Suprapubic skin (tissue), 4 donors: ENCODE measurements around the gene ARHGAP20.

ENCODE experiments used
- EP300 ChIP-seq: sonication (generic); formaldehyde crosslinking; IDR thresholded peaks from one replicate; pipeline ENCODE4 v1.6.1; 2017; ENCODE audit warnings: antibody characterized with exemption
- POLR2AphosphoS5 ChIP-seq, 3 donors: sonication (generic); formaldehyde crosslinking; IDR thresholded peaks; one replicate each; pipeline ENCODE4 v1.6.1; 2017; ENCODE audit warnings: antibody characterized with exemption in 3 of 3
- TF ChIP-seq, protein P1 (sequence below), 2 donors: fragments of 200-600 bp in 1 of 2; fragments of 450-650 bp in 1 of 2; sonication (generic) in 1 of 2; IDR thresholded peaks; one replicate each; pipeline ENCODE4 v1.5.1; 2016 to 2019; ENCODE audit warnings: antibody characterized with exemption in 2 of 2, mild to moderate bottlenecking in 1 of 2, moderate library complexity in 1 of 2

- TF ChIP-seq EP300 (no peak), POLR2AphosphoS5 (IDR thresholded peaks at IDR 0.05) (no peak)
- TF ChIP-seq, protein P1, sequence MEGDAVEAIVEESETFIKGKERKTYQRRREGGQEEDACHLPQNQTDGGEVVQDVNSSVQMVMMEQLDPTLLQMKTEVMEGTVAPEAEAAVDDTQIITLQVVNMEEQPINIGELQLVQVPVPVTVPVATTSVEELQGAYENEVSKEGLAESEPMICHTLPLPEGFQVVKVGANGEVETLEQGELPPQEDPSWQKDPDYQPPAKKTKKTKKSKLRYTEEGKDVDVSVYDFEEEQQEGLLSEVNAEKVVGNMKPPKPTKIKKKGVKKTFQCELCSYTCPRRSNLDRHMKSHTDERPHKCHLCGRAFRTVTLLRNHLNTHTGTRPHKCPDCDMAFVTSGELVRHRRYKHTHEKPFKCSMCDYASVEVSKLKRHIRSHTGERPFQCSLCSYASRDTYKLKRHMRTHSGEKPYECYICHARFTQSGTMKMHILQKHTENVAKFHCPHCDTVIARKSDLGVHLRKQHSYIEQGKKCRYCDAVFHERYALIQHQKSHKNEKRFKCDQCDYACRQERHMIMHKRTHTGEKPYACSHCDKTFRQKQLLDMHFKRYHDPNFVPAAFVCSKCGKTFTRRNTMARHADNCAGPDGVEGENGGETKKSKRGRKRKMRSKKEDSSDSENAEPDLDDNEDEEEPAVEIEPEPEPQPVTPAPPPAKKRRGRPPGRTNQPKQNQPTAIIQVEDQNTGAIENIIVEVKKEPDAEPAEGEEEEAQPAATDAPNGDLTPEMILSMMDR (IDR thresholded peaks at IDR 0.05): no peak
Observed at GRCh38 chr11:110752890-110753289, 40.7 kb upstream of the ARHGAP20 start.
